ENCODE data around the gene DGKD. TPM values are rescaled to one million over a fixed set of nuclear protein-coding genes. Genes with fewer than 3 reads are reported as not detected.

Gene DGKD
- total RNA-seq, 2 donors from 2014 or later: 21.5 to 63.1 TPM

- no peaks in the 10 kb centered on the region for H3K4me1 ChIP-seq (replicated peaks)
- H3K36me3 ChIP-seq: no peaks in the 10 kb centered on the region
- H3K4me3 ChIP-seq: no peak overlapping the region
- no peak for DNase-seq (ENCODE audit: low spot score)
- H3K27ac ChIP-seq: peak overlapping the region; percentile 62 to 85
- intact Hi-C loops (cut with DNase I): no loop called here
- H3K9me3 ChIP-seq: no peaks in the 10 kb centered on the region
- WGBS: 74% methylated on average over 4 of the region's 4 CpGs
- no peak for TF ChIP-seq POLR2AphosphoS5 (IDR thresholded peaks at IDR 0.05)
- TF ChIP-seq CTCF (IDR thresholded peaks at IDR 0.05): no peak
- no peak for TF ChIP-seq POLR2A (IDR thresholded peaks at IDR 0.05)
- no peaks in the 10 kb centered on the region for H3K27me3 ChIP-seq (replicated peaks; ENCODE audit: insufficient read depth)
These were observed 2.4 kb downstream of the DGKD start for GRCh38 chr2:233356546-233357308.

GRCh38 chr2:233358335-233358734 is 4.0 kb downstream of the DGKD start:
- no peak overlapping the region for H3K4me3 ChIP-seq
- WGBS: 87% methylated on average over 4 of the region's 4 CpGs
- intact Hi-C loops (cut with DNase I): no loop called here
- H3K27me3 ChIP-seq (replicated peaks; ENCODE audit: insufficient read depth): no peaks in the 10 kb centered on the region
- no peaks in the 10 kb centered on the region for H3K36me3 ChIP-seq
- TF ChIP-seq POLR2A (IDR thresholded peaks at IDR 0.05): no peak
- no peak for TF ChIP-seq POLR2AphosphoS5 (IDR thresholded peaks at IDR 0.05)
- no peak for TF ChIP-seq CTCF (IDR thresholded peaks at IDR 0.05)
- no peak for DNase-seq (ENCODE audit: low spot score)
- H3K9me3 ChIP-seq: no peaks in the 10 kb centered on the region
- H3K27ac ChIP-seq: no peak overlapping the region
- no peaks in the 10 kb centered on the region for H3K4me1 ChIP-seq (replicated peaks)

- Histone ChIP-seq H3K36me3 (no peaks in the 10 kb centered on the region), H3K9me3 (no peaks in the 10 kb centered on the region), H3K27me3 (replicated peaks; ENCODE audit: insufficient read depth) (no peaks in the 10 kb centered on the region), H3K4me3 (no peak overlapping the region), H3K4me1 (replicated peaks) (no peaks in the 10 kb centered on the region), H3K27ac (no peak overlapping the region)
- TF ChIP-seq POLR2AphosphoS5 (IDR thresholded peaks at IDR 0.05): no peak
- no peak for TF ChIP-seq POLR2A (IDR thresholded peaks at IDR 0.05)
- no peak for TF ChIP-seq CTCF (IDR thresholded peaks at IDR 0.05)
- 92% methylated on average over 6 of the region's 6 CpGs for WGBS
- intact Hi-C loops (cut with DNase I): no loop called here
- no peak for DNase-seq (ENCODE audit: low spot score)
These were observed 4.7 kb downstream of the DGKD start for GRCh38 chr2:233358947-233359346.

- no peak for DNase-seq (ENCODE audit: low spot score)
These were observed 5.5 kb downstream of the DGKD start for GRCh38 chr2:233359823-233360222.

More at GRCh38 chr2:233359823-233360222, 5.5 kb downstream of the DGKD start:
- Histone ChIP-seq H3K27me3 (replicated peaks; ENCODE audit: insufficient read depth) (no peaks in the 10 kb centered on the region), H3K4me1 (replicated peaks) (no peaks in the 10 kb centered on the region), H3K9me3 (no peaks in the 10 kb centered on the region), H3K27ac (no peak overlapping the region), H3K4me3 (no peak overlapping the region), H3K36me3 (no peaks in the 10 kb centered on the region)
- TF ChIP-seq CTCF (IDR thresholded peaks at IDR 0.05) (no peak), POLR2AphosphoS5 (IDR thresholded peaks at IDR 0.05) (no peak), POLR2A (IDR thresholded peaks at IDR 0.05) (no peak)
- intact Hi-C loops (cut with DNase I): no loop called here
- 94% methylated on average over 3 of the region's 3 CpGs for WGBS

All from prostate gland (tissue), 2 donors.